IMR-90 (cell line): ENCODE measurements around the gene PAM16.

ENCODE experiments used
- BHLHE40 ChIP-seq: fragments of 150-350 bp; IDR thresholded peaks from 2 replicates; pipeline ENCODE4 v1.6.1; 2016; ENCODE audit warnings: mild to moderate bottlenecking, low read depth, low read length
- CEBPB ChIP-seq: IDR thresholded peaks from 2 replicates; pipeline ENCODE4 v1.6.1; 2012; ENCODE audit warnings: low read depth, low read length, improper control_type of control experiment
- CHD1 ChIP-seq: IDR thresholded peaks from 2 replicates; pipeline ENCODE4 v1.6.1; 2012; ENCODE audit warnings: low read depth, low read length, improper control_type of control experiment
- CTCF ChIP-seq: conservative IDR thresholded peaks from 2 replicates; pipeline ENCODE4 v1.5.1; 2012; ENCODE audit warnings: mild to moderate bottlenecking, low read depth, low read length, improper control_type of control experiment
- MAFK ChIP-seq: IDR thresholded peaks from 2 replicates; pipeline ENCODE4 v1.6.1; 2012; ENCODE audit warnings: low read depth, low read length, improper control_type of control experiment
- MAZ ChIP-seq: IDR thresholded peaks from 2 replicates; pipeline ENCODE4 v1.6.1; 2012; ENCODE audit warnings: low read depth, mild to moderate bottlenecking, low read length, improper control_type of control experiment, moderate library complexity, borderline replicate concordance
- MXI1 ChIP-seq: IDR thresholded peaks from 2 replicates; pipeline ENCODE4 v1.6.1; 2012; ENCODE audit warnings: low read depth, mild to moderate bottlenecking, low read length, moderate library complexity, borderline replicate concordance
- POLR2A ChIP-seq: IDR thresholded peaks from 2 replicates; pipeline ENCODE4 v1.6.1; 2012; ENCODE audit warnings: mild to moderate bottlenecking, low read depth, low read length
- RAD21 ChIP-seq: IDR thresholded peaks from 2 replicates; pipeline ENCODE4 v1.6.1; 2012; ENCODE audit warnings: low read length, improper control_type of control experiment
- RCOR1 ChIP-seq: IDR thresholded peaks from 2 replicates; pipeline ENCODE4 v1.6.1; 2012; ENCODE audit warnings: mild to moderate bottlenecking, low read length, improper control_type of control experiment; ENCODE audit not compliant: insufficient replicate concordance
- RFX5 ChIP-seq: IDR thresholded peaks from 2 replicates; pipeline ENCODE4 v1.8.0; 2012; ENCODE audit warnings: low read depth, mild to moderate bottlenecking, low read length, moderate library complexity
- SMC3 ChIP-seq: fragments of 150-350 bp; IDR thresholded peaks from 2 replicates; pipeline ENCODE4 v1.6.1; 2016; ENCODE audit warnings: low read depth, mild to moderate bottlenecking, antibody characterized with exemption, low read length, moderate library complexity
- TF ChIP-seq, protein P1 (sequence below): fragments of 150-350 bp; IDR thresholded peaks from 2 replicates; pipeline ENCODE4 v1.6.1; 2016; ENCODE audit warnings: low read depth, mild to moderate bottlenecking, low read length, moderate library complexity, borderline replicate concordance
- TF ChIP-seq, protein P2 (sequence below): fragments of 150-350 bp; IDR thresholded peaks from 2 replicates; pipeline ENCODE4 v1.6.1; 2017; ENCODE audit warnings: mild to moderate bottlenecking, antibody characterized with exemption, low read length, low read depth

DNA sequence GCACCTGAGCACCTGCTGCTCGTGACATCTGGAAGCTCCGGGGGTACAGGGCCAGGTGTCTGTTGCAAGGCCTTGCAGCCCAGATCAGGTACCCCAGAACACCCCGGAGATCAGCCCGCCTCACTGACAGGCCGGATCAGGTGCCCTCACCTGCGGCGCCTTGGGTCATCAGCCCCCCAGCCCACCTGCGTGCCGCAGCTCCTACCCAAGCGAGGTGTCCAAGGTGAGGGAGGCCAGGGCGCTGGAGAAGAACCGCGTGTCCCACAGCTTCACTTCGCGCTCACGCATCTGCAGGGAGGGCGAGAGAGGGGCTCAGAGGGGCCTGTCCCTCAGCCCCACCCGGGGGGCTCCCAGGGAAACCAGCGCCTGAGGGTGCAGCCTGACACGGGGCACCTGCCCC is 36.7 kb upstream of the PAM16 start:
- TF ChIP-seq CTCF, result no peak
- TF ChIP-seq MAFK, result no peak
- TF ChIP-seq SMC3, result no peak
- TF ChIP-seq MXI1, result no peak
- TF ChIP-seq POLR2A, result no peak
- TF ChIP-seq CEBPB, result no peak
- no peak for TF ChIP-seq RAD21
- TF ChIP-seq CHD1, result no peak
- TF ChIP-seq RCOR1, result no peak
- TF ChIP-seq BHLHE40, result no peak
- TF ChIP-seq RFX5, result no peak
- TF ChIP-seq, protein P1, sequence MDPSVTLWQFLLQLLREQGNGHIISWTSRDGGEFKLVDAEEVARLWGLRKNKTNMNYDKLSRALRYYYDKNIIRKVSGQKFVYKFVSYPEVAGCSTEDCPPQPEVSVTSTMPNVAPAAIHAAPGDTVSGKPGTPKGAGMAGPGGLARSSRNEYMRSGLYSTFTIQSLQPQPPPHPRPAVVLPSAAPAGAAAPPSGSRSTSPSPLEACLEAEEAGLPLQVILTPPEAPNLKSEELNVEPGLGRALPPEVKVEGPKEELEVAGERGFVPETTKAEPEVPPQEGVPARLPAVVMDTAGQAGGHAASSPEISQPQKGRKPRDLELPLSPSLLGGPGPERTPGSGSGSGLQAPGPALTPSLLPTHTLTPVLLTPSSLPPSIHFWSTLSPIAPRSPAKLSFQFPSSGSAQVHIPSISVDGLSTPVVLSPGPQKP, result no peak
- TF ChIP-seq, protein P2, sequence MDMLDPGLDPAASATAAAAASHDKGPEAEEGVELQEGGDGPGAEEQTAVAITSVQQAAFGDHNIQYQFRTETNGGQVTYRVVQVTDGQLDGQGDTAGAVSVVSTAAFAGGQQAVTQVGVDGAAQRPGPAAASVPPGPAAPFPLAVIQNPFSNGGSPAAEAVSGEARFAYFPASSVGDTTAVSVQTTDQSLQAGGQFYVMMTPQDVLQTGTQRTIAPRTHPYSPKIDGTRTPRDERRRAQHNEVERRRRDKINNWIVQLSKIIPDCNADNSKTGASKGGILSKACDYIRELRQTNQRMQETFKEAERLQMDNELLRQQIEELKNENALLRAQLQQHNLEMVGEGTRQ, result no peak
- no peak for TF ChIP-seq MAZ
